Measurements from ENCODE around the gene FEM1C.

FEM1C gene

GRCh38 chr5:115557667-115558387 lies 13.3 kb upstream of the FEM1C start:
- no peak for DNase-seq (ENCODE audit: low read depth)

DNA sequence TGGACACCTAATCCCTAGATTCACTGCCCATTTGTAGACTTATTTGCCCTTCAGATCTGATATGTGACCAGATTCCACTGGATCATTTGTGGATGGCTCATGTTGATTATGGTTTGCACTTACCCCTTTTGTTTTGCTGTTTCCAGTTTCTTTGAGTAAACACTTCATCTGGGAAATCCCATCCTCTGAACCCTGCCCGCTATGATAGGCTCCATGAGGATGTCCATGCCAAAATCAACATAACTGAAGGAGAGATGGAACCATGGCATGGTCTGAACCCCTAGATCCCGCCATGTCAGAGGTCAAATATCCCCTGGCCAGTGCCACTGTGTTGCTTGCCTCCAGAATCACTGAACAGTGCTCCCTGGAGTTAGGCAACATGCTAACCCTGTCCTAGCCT lies 11.7 kb upstream of the FEM1C start:
- no peak for DNase-seq (ENCODE audit: low read depth)

- DNase-seq (ENCODE audit: low read depth) = no peak
Measured at GRCh38 chr5:115555084-115555633, 10.6 kb upstream of the FEM1C start.

DNA sequence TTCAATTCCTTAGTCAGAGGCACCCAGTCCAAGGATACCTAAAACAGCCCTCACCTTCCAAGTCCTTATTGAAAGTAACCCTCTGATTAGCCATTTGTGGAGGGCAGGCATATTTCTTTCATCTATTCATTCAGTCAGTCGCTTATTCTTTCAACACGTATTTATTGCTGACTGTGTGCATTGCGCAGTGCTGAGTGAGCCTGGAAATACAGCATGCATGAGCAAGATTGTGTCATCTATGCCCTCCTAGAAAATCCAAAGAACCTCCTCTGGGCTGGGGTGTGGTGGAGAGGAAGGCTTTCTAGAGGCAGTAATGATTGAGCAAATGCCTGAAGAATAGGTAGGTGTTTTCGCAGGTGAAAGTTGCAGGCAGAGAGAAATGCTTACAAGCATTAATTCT lies 8.5 kb upstream of the FEM1C start:
- DNase-seq (ENCODE audit: low read depth) = no peak

GRCh38 chr5:115551415-115551814 lies 6.8 kb upstream of the FEM1C start:
- DNase-seq (ENCODE audit: low read depth) = no peak

DNA sequence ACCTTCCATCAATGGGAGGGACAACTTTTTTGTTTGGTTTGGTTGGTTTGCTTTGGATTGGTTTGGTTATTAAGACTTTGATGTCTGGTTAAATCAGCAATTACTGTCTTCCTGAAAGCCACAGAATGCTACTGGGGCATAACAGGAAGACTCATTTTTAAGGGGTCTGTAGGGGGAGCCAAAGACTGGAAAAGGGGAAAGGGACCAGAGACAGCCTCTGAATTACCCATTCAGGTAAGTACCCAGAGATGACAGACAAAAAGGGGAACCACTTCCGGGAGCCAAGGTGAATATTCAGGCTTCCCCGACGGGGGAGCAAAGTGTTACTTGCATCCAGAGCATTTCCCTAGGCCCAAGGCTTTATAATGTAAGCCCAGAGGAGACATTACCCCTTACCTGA lies 4.6 kb upstream of the FEM1C start:
- DNase-seq (ENCODE audit: low read depth) = no peak

GRCh38 chr5:115548683-115549082 lies 4.1 kb upstream of the FEM1C start:
- no peak for DNase-seq (ENCODE audit: low read depth)

- DNase-seq (ENCODE audit: low read depth) = no peak
Measured at GRCh38 chr5:115545351-115545882, 842 bp upstream of the FEM1C start.

DNA sequence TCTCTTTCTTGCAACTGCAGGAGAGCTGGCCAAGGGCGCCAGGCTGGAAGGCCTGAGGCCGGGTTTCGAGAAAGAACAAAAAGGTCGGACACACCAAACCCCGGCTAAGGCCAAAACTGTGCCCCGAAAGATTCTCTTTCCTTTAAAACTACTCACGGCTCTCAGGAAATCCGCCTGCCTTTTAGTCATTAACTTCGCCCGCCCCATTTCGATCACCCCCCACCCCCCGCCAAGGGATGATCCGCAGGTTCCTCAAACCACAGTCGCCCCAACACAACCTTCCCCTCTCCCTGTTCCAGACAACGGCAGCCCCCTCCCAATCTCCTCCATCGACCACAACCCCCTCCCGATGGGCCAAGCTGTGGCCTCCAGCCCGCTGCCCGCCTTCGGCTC lies 536 bp downstream of the FEM1C start:
- DNase-seq (ENCODE audit: low read depth) = no peak

DNA sequence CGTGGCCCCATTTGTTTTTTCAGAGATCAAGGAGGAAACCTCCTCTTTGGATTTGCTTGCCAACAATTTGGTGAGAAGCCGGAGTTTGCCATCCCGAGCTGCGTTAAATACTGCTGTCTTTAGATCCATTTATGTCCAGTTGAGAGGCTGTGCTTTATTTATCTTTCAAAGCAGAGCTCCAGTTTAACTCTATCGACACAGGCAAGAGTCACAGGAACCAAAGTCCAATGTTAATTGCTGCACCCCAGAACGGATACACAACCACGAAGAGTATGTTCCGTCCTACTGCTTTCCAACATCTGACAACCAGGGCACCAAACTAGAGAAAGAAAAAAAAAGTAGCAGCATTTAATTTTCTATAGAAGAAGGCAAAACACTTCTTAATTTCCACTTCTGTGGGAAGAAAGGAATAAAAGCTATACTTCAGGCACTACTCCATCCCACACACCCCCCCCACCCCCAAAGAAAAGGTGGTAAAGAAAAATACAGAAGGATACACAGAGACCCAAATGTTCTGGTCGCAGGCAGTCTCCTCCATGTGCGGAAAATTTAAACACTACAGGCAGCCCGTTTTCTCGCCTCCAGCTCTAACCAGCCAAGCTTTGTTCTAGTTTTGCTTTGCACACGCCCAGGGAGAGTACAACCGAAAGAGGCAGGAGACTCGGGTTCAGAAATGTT lies 1.1 kb downstream of the FEM1C start:
- DNase-seq (ENCODE audit: low read depth) = no peak

GRCh38 chr5:115542651-115543364 lies 1.8 kb downstream of the FEM1C start:
- DNase-seq (ENCODE audit: low read depth) = no peak

DNA sequence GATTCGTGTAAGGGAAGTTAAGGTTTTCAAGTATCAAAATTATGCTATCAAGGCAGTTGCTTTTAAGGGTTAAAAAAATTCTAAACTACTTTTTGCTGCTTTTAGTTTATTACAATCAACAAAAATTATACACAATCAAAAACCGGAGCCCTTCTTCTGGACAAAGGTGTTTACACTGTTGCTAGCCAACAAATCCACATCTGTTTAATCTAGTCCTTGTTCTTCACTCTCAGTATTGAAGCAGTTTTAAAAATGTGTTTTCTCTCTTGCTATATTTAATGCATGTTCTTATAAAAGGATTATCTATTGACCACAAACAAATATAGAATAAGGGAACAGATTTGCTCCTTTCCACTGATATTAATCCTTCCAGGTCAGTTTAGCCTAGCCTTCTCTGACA lies 2.5 kb downstream of the FEM1C start:
- DNase-seq (ENCODE audit: low read depth) = no peak

GRCh38 chr5:115541611-115542010 lies 3.0 kb downstream of the FEM1C start:
- no peak for DNase-seq (ENCODE audit: low read depth)

GRCh38 chr5:115535479-115536035 lies 9.0 kb downstream of the FEM1C start:
- DNase-seq (ENCODE audit: low read depth) = no peak

GRCh38 chr5:115532517-115532916 lies 12.1 kb downstream of the FEM1C start:
- no peak for DNase-seq (ENCODE audit: low read depth)

DNA sequence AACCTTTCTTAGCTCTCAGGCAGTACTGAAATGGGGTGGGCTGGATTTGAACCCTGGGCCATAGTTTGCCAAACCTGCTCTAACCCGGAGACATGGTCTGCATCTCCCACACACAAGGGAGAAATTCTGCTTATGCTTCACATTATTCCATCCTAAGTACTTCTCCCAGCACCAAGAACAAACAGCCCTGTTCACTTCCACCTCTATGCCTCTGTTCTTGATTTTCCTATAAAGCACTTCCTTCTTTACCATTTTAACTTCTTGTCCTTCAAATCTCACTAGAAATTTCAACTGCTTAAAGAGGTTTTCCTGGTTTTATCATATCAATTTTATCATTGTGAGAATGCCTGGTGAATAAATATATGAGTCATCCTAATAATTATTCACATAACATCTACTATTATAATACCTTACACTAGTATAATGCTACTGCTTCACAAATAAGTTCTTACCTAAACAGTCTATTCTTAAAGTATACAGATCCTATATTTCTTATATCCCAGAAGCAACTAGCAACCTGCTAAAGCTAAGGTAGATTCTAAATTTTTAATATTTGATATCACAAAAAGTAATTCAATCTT lies 12.7 kb downstream of the FEM1C start:
- no peak for DNase-seq (ENCODE audit: low read depth)

- DNase-seq (ENCODE audit: low read depth) = no peak
Measured at GRCh38 chr5:115531380-115531779, 13.2 kb downstream of the FEM1C start.

DNA sequence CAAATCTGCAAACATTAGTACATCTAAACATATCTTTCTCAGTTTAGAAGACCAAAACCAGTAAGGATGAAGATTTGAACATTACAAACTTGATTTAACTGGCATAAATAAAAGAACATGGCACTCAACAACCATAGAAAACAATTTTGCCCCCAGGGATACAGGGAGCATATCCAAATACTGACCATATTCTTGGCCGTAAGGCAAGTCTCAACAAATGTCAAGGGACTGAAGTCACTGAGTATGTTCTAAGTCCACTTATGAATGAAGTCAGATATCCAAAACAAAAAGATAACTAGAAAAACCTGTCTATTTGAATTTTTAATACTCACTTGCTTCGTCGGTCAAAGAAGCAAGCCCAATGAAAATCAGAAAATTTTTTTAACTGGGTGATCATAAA lies 14.1 kb downstream of the FEM1C start:
- no peak for DNase-seq (ENCODE audit: low read depth)

DNA sequence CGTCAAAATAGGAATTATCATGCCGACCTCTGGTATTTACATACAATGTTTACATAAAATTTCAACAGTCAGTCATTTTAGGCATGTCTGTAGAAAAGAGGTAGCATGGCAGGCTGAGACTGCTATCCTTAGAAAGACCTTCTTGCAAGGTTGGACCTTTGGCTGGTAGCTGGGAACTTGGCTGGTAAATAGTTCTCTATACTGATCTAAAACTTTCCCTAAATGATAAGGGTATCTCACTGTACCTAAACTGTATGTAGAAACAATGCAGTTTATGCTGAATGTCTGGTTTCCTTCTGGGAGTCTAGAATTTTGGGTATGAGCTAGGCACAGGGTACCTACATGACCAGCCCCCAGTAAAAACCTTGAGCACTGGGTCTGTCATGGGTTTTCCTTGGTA lies 18.0 kb downstream of the FEM1C start:
- DNase-seq (ENCODE audit: low read depth) = no peak

DNA sequence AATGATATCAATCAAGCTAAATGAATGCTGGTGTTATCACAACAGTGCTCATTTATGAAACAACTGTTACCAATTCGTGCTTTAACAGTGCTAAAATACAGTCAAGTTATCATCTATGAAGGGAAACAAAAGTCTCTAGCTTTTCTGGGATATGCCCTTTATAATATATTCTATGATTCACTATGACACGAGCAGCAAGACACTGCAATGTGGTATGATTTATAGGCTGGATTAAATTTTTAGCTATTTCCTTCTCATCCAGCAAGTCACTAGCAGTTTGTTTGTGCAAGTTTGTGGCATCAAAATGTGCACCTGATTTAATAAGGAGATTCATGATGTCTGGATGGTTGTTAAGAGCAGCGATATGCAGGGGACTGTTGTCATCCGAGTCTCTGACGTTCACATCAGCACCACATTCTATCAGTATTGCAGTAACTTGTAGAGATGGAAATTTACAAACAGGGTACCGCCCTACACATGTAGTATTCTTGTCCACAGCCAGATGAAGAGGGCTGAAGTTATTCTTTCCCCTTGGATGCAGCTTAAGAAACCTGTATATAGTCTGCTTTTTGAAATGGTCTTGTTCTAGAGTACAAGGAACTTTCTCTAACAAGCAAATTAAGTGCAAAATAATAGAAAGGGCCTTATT lies 20.3 kb downstream of the FEM1C start:
- DNase-seq (ENCODE audit: low read depth) = no peak

- no peak for DNase-seq (ENCODE audit: low read depth)
Measured at GRCh38 chr5:115522832-115523403, 21.7 kb downstream of the FEM1C start.
